Measurements from ENCODE around the gene CHAD.

The CHAD gene

GRCh38 chr17:50447870-50448595 lies 20.6 kb downstream of the CHAD start:
- Histone ChIP-seq H3K27me3 (ENCODE audit: control insufficient read depth, insufficient read depth, low read length) (no peaks in the 10 kb centered on the region), H3K9me3 (ENCODE audit: control insufficient read depth, low read depth, low read length) (no peaks in the 10 kb centered on the region), H3K4me3 (ENCODE audit: low read length) (no peak overlapping the region), H3K4me1 (ENCODE audit: control insufficient read depth, low read depth, low read length) (no peaks in the 10 kb centered on the region), H3K9ac (ENCODE audit: low read length) (no peak overlapping the region), H3K27ac (ENCODE audit: low read length) (no peak overlapping the region), H3K36me3 (ENCODE audit: control insufficient read depth, low read depth, low read length) (no peaks in the 10 kb centered on the region)

GRCh38 chr17:50445730-50446325 lies 22.9 kb downstream of the CHAD start:
- Histone ChIP-seq H3K27ac (ENCODE audit: low read length) (no peak overlapping the region), H3K9me3 (ENCODE audit: control insufficient read depth, low read depth, low read length) (no peaks in the 10 kb centered on the region), H3K36me3 (ENCODE audit: control insufficient read depth, low read depth, low read length) (no peaks in the 10 kb centered on the region), H3K4me3 (ENCODE audit: low read length) (no peak overlapping the region), H3K9ac (ENCODE audit: low read length) (no peak overlapping the region), H3K4me1 (ENCODE audit: control insufficient read depth, low read depth, low read length) (no peaks in the 10 kb centered on the region), H3K27me3 (ENCODE audit: control insufficient read depth, insufficient read depth, low read length) (no peaks in the 10 kb centered on the region)

- no peaks in the 10 kb centered on the region for H3K9me3 ChIP-seq (ENCODE audit: control insufficient read depth, low read depth, low read length)
- no peak overlapping the region for H3K9ac ChIP-seq (ENCODE audit: low read length)
- no peaks in the 10 kb centered on the region for H3K36me3 ChIP-seq (ENCODE audit: control insufficient read depth, low read depth, low read length)
- H3K4me3 ChIP-seq (ENCODE audit: low read length): no peak overlapping the region
- H3K27me3 ChIP-seq (ENCODE audit: control insufficient read depth, insufficient read depth, low read length): no peaks in the 10 kb centered on the region
- H3K4me1 ChIP-seq (ENCODE audit: control insufficient read depth, low read depth, low read length): no peaks in the 10 kb centered on the region
- H3K27ac ChIP-seq (ENCODE audit: low read length): no peak overlapping the region
These were observed 23.6 kb downstream of the CHAD start for GRCh38 chr17:50444841-50445715.

GRCh38 chr17:50443505-50443974 lies 25.1 kb downstream of the CHAD start:
- no peaks in the 10 kb centered on the region for H3K9me3 ChIP-seq (ENCODE audit: control insufficient read depth, low read depth, low read length)
- H3K27me3 ChIP-seq (ENCODE audit: control insufficient read depth, insufficient read depth, low read length): no peaks in the 10 kb centered on the region
- H3K4me1 ChIP-seq (ENCODE audit: control insufficient read depth, low read depth, low read length): no peaks in the 10 kb centered on the region
- H3K4me3 ChIP-seq (ENCODE audit: low read length): no peak overlapping the region
- H3K27ac ChIP-seq (ENCODE audit: low read length): no peak overlapping the region
- H3K36me3 ChIP-seq (ENCODE audit: control insufficient read depth, low read depth, low read length): no peaks in the 10 kb centered on the region
- H3K9ac ChIP-seq (ENCODE audit: low read length): no peak overlapping the region

GRCh38 chr17:50440838-50441829 lies 27.5 kb downstream of the CHAD start:
- Histone ChIP-seq H3K27ac (ENCODE audit: low read length) (no peak overlapping the region), H3K36me3 (ENCODE audit: control insufficient read depth, low read depth, low read length) (no peaks in the 10 kb centered on the region), H3K27me3 (ENCODE audit: control insufficient read depth, insufficient read depth, low read length) (no peaks in the 10 kb centered on the region), H3K4me3 (ENCODE audit: low read length) (no peak overlapping the region), H3K9me3 (ENCODE audit: control insufficient read depth, low read depth, low read length) (no peaks in the 10 kb centered on the region), H3K9ac (ENCODE audit: low read length) (no peak overlapping the region), H3K4me1 (ENCODE audit: control insufficient read depth, low read depth, low read length) (no peaks in the 10 kb centered on the region)

GRCh38 chr17:50440172-50440837 lies 28.4 kb downstream of the CHAD start:
- Histone ChIP-seq H3K27ac (ENCODE audit: low read length) (no peak overlapping the region), H3K4me1 (ENCODE audit: control insufficient read depth, low read depth, low read length) (no peaks in the 10 kb centered on the region), H3K27me3 (ENCODE audit: control insufficient read depth, insufficient read depth, low read length) (no peaks in the 10 kb centered on the region), H3K36me3 (ENCODE audit: control insufficient read depth, low read depth, low read length) (no peaks in the 10 kb centered on the region), H3K9me3 (ENCODE audit: control insufficient read depth, low read depth, low read length) (no peaks in the 10 kb centered on the region), H3K4me3 (ENCODE audit: low read length) (no peak overlapping the region), H3K9ac (ENCODE audit: low read length) (no peak overlapping the region)

- Histone ChIP-seq H3K27me3 (ENCODE audit: control insufficient read depth, insufficient read depth, low read length) (no peaks in the 10 kb centered on the region), H3K4me1 (ENCODE audit: control insufficient read depth, low read depth, low read length) (no peaks in the 10 kb centered on the region), H3K27ac (ENCODE audit: low read length) (no peak overlapping the region), H3K9ac (ENCODE audit: low read length) (no peak overlapping the region), H3K4me3 (ENCODE audit: low read length) (no peak overlapping the region), H3K36me3 (ENCODE audit: control insufficient read depth, low read depth, low read length) (no peaks in the 10 kb centered on the region), H3K9me3 (ENCODE audit: control insufficient read depth, low read depth, low read length) (no peaks in the 10 kb centered on the region)
These were observed 29.7 kb downstream of the CHAD start for GRCh38 chr17:50439008-50439407.

GRCh38 chr17:50437409-50437808 lies 31.3 kb downstream of the CHAD start:
- H3K36me3 ChIP-seq (ENCODE audit: control insufficient read depth, low read depth, low read length): no peaks in the 10 kb centered on the region
- H3K9me3 ChIP-seq (ENCODE audit: control insufficient read depth, low read depth, low read length): no peaks in the 10 kb centered on the region
- no peaks in the 10 kb centered on the region for H3K4me1 ChIP-seq (ENCODE audit: control insufficient read depth, low read depth, low read length)
- H3K27ac ChIP-seq (ENCODE audit: low read length): no peak overlapping the region
- H3K27me3 ChIP-seq (ENCODE audit: control insufficient read depth, insufficient read depth, low read length): no peaks in the 10 kb centered on the region
- no peak overlapping the region for H3K9ac ChIP-seq (ENCODE audit: low read length)
- H3K4me3 ChIP-seq (ENCODE audit: low read length): no peak overlapping the region

GRCh38 chr17:50432125-50432762 lies 36.4 kb downstream of the CHAD start:
- H3K9me3 ChIP-seq (ENCODE audit: control insufficient read depth, low read depth, low read length): no peaks in the 10 kb centered on the region
- no peaks in the 10 kb centered on the region for H3K27me3 ChIP-seq (ENCODE audit: control insufficient read depth, insufficient read depth, low read length)
- H3K36me3 ChIP-seq (ENCODE audit: control insufficient read depth, low read depth, low read length): no peaks in the 10 kb centered on the region
- no peak overlapping the region for H3K27ac ChIP-seq (ENCODE audit: low read length)
- no peak overlapping the region for H3K4me3 ChIP-seq (ENCODE audit: low read length)
- peaks cover 1% of the 10 kb centered on the region for H3K4me1 ChIP-seq (ENCODE audit: control insufficient read depth, low read depth, low read length)
- no peak overlapping the region for H3K9ac ChIP-seq (ENCODE audit: low read length)

Measured in iPS-18a (cell line).